Activated T-cell treated with anti-CD3 and anti-CD28 coated beads, Interleukin-2, amount 50 U/mL, for 72 hours (primary cell): ENCODE results near the gene SHISA5. TPM values are rescaled to one million over a fixed set of nuclear protein-coding genes. Genes with fewer than 3 reads are reported as not detected.

Experiments used
- ATAC-seq, 2 donors: fragments of 150-1000 bp; cut with Tn5 transposase; replicated peaks in 1 of 2; 2 replicates each; pipeline ENCODE4 v1.10.0; 2021; ENCODE audit warnings: moderate library complexity in 2 of 2, mild to moderate bottlenecking in 1 of 2
- DNase-seq, 2 donors: peaks; one replicate each; pipeline ENCODE4 v3.0.0; 2021 to 2022; ENCODE audit warnings: mixed read lengths in 1 of 2
- H3K27ac Mint-ChIP-seq: one replicate; pipeline ENCODE4 v1.8.0; 2022; ENCODE audit warnings: mild to moderate bottlenecking, moderate library complexity, mixed read lengths
- H3K27me3 Mint-ChIP-seq: one replicate; pipeline ENCODE4 v1.8.0; 2022; ENCODE audit warnings: low read depth, mixed read lengths
- H3K36me3 Mint-ChIP-seq, 2 donors: one replicate each; pipeline ENCODE4 v1.8.0; 2022; ENCODE audit warnings: mixed read lengths in 2 of 2, mild to moderate bottlenecking in 1 of 2; ENCODE audit not compliant: insufficient read depth in 2 of 2
- H3K4me1 Mint-ChIP-seq: one replicate; pipeline ENCODE4 v1.8.0; 2022; ENCODE audit warnings: low read depth, mixed read lengths
- H3K4me3 Mint-ChIP-seq, 2 donors: one replicate each; pipeline ENCODE4 v1.8.0; 2022; ENCODE audit warnings: mild to moderate bottlenecking in 2 of 2, mixed read lengths in 2 of 2, moderate library complexity in 2 of 2
- H3K9me3 Mint-ChIP-seq, 2 donors: one replicate each; pipeline ENCODE4 v1.8.0; 2022; ENCODE audit warnings: mixed read lengths in 2 of 2
- total RNA-seq, 2 donors: library from RNA; stranded (reverse); gene quantifications; one replicate each; pipeline ENCODE4 v1.2.3, GENCODE V29; 2022

Gene SHISA5
- total RNA-seq, 2 donors from 2014 or later, result 69.3 to 101 TPM

GRCh38 chr3:48436477-48436787, 67.5 kb downstream of the SHISA5 start:
- DNase-seq (no peak), ATAC-seq (no peak)
- peaks cover 25% of the 10 kb centered on the region for H3K4me1 Mint-ChIP-seq
- no peak overlapping the region for H3K27ac Mint-ChIP-seq
- peaks cover 4 to 7% of the 10 kb centered on the region in 2 donors for H3K36me3 Mint-ChIP-seq
- no peaks in the 10 kb centered on the region for H3K9me3 Mint-ChIP-seq
- no peaks in the 10 kb centered on the region for H3K27me3 Mint-ChIP-seq
- no peak overlapping the region for H3K4me3 Mint-ChIP-seq

DNA sequence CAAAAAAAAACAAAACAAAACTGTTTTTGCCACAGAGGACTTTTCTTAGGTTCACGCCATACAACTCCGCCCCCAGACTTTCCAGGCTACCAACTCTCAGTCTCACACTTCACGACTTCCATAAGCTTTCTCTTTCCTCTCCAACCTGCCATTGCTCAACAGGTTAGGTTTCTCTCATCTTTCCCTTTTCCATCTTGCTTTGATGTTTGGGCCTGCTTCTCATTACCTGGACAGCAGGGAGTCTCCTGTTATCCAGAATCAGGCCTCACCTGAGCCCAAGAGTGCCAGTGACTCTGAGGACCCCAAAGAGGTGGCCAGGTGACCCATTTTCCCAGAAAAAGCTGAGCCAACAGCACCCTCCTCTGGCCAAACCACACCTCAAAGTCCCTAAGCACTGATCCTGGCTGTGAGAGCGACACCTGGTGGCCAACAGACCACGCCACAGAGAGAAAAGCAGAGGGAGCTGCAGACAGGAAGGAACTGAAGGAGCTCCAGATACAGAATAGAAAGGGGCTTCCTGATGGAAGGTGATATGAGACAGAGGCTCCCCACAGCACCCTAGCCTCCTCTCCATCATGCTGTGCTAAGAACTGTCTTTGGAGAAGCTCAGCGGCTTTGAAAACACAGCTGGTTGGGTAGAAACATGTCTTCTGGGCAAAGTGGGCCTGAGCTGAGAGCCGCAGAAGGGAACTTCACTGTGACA, 68.0 kb downstream of the SHISA5 start:
- peak; percentile 84 to 87 for DNase-seq
- Mint-ChIP-seq H3K27me3 (no peaks in the 10 kb centered on the region), H3K36me3 (peaks cover 4 to 5% of the 10 kb centered on the region in 2 donors), H3K9me3 (no peaks in the 10 kb centered on the region), H3K27ac (no peak overlapping the region), H3K4me1 (peaks cover 23% of the 10 kb centered on the region), H3K4me3 (no peak overlapping the region)
- peak; percentile 25 to 37 for ATAC-seq

DNA sequence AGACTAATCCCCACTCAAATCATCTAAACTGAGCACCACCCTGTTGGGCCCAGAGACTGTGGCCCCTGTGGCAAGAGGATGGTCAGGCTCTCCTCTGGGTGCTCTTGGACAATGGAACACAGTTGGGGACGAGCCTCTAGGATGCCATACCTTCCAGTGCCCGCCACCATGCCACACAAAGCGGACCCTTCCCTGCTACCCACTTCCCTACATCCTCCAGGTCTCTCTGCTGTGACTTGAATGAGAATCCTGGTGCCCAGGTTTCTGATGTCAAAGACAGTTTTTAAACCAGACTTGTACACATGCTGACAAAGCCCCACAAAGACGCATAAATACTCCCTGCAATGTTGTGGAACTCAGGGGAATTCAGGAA, 68.8 kb downstream of the SHISA5 start:
- no peak overlapping the region for H3K4me3 Mint-ChIP-seq
- H3K4me1 Mint-ChIP-seq, result peaks cover 23% of the 10 kb centered on the region
- no peak overlapping the region for H3K27ac Mint-ChIP-seq
- DNase-seq, result no peak
- H3K9me3 Mint-ChIP-seq, result no peaks in the 10 kb centered on the region
- ATAC-seq, result no peak
- peaks cover 4 to 5% of the 10 kb centered on the region in 2 donors for H3K36me3 Mint-ChIP-seq
- H3K27me3 Mint-ChIP-seq, result no peaks in the 10 kb centered on the region

DNA sequence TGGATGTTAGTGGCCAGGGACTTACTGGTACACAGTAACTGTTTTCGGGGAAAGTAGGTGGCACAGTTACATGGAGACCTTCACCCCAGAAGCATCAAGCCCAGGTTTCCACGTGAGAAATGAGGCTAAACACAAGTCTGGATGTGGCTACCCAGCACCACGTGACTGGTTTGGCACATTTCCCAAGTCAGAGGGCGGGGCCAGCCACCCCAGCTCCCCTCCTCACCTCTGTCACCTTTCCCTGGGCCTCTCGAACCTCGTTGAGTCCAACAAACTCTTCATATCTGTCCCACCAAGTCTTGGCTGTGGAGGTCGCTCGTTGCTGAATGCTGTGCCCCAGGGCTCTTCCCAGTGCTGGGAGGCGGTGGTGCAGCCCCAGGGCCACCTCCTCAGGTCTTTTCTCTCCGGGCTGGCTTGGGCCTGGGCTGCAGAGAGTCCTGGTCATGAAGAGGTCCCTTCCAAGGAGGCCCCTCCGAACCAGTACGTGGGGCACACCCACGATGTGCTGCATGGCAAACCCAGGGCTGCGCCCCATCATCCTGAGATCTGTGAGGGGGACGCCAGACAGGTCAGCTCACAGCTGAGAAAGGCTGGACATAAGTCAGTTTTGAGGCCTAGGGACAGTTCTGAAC, 69.3 kb downstream of the SHISA5 start:
- Mint-ChIP-seq H3K36me3 (peaks cover under 1 to 2% of the 10 kb centered on the region in 2 donors), H3K4me1 (peaks cover 19% of the 10 kb centered on the region), H3K27me3 (no peaks in the 10 kb centered on the region), H3K9me3 (no peaks in the 10 kb centered on the region), H3K4me3 (no peak overlapping the region), H3K27ac (no peak overlapping the region)
- ATAC-seq, result no peak
- DNase-seq, result peak in 1 of 2 donors; percentile 12

DNA sequence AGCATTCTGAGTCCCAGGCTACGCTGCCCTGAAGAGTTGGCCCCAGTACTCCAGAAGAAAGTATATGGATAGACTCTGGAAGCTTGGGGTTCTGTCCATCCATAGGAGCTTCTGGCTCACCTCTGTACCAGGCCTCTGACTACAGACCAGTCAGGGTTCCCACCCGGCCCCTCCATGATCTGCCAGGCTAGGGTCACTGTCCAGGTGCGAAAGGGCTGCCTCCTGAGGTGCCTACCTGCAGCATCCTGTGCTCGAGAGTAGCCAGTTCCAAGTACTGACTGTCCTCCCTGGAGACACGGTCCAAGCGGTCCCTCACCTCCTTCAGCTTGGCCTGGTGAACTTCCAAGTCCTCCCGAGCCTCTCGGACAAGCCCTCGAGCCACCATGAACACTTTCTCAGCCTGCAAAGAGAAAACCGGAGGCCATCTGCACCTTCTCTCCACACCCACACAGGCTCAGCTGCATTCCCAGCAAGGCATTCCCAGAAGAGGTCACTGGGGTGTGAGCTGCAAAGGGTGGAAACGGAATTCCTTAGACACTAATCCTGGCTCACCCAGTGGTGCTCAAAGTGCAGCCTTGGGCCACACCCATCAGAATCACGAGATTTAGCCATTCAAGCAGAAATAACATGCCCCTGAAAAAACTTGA, 70.4 kb downstream of the SHISA5 start:
- Mint-ChIP-seq H3K4me3 (no peak overlapping the region), H3K27ac (no peak overlapping the region), H3K9me3 (no peaks in the 10 kb centered on the region), H3K36me3 (peaks cover 0 to 2% of the 10 kb centered on the region in 2 donors), H3K4me1 (peaks cover 11% of the 10 kb centered on the region), H3K27me3 (no peaks in the 10 kb centered on the region)
- ATAC-seq, result no peak
- DNase-seq, result no peak

GRCh38 chr3:48432411-48433371, 71.3 kb downstream of the SHISA5 start:
- Mint-ChIP-seq H3K27ac (no peak overlapping the region), H3K4me3 (no peak overlapping the region), H3K27me3 (peaks cover 8% of the 10 kb centered on the region), H3K4me1 (peaks cover 2% of the 10 kb centered on the region), H3K36me3 (peaks cover 0 to 2% of the 10 kb centered on the region in 2 donors), H3K9me3 (no peaks in the 10 kb centered on the region)
- no peak for ATAC-seq
- no peak for DNase-seq

GRCh38 chr3:48431224-48432029, 72.5 kb downstream of the SHISA5 start:
- H3K9me3 Mint-ChIP-seq, result no peaks in the 10 kb centered on the region
- peaks cover 0 to 2% of the 10 kb centered on the region in 2 donors for H3K36me3 Mint-ChIP-seq
- no peak overlapping the region for H3K27ac Mint-ChIP-seq
- ATAC-seq (no peak), DNase-seq (no peak)
- peaks cover 19% of the 10 kb centered on the region for H3K27me3 Mint-ChIP-seq
- peak overlapping the region in 1 of 2 donors; percentile 25 for H3K4me3 Mint-ChIP-seq
- H3K4me1 Mint-ChIP-seq, result no peaks in the 10 kb centered on the region

GRCh38 chr3:48430708-48431101, 73.3 kb downstream of the SHISA5 start:
- peaks cover 0 to 2% of the 10 kb centered on the region in 2 donors for H3K36me3 Mint-ChIP-seq
- H3K4me3 Mint-ChIP-seq, result peak overlapping the region; percentile 78 to 90
- H3K9me3 Mint-ChIP-seq, result no peaks in the 10 kb centered on the region
- H3K27ac Mint-ChIP-seq, result no peak overlapping the region
- H3K4me1 Mint-ChIP-seq, result no peaks in the 10 kb centered on the region
- peaks cover 19% of the 10 kb centered on the region for H3K27me3 Mint-ChIP-seq
- DNase-seq (no peak), ATAC-seq (no peak)

GRCh38 chr3:48429960-48430707, 73.8 kb downstream of the SHISA5 start, which contains the start of gene PLXNB1:
Gene PLXNB1, minus strand, starts transcription at chr3:48430086. Its CDS starts 5,475 bp downstream, at chr3:48424611.
- no peaks in the 10 kb centered on the region for H3K9me3 Mint-ChIP-seq
- H3K4me3 Mint-ChIP-seq, result peak within 1 kb of the TSS; percentile 78 to 90
- no peaks in the 10 kb centered on the region for H3K4me1 Mint-ChIP-seq
- DNase-seq, result no peak
- H3K27ac Mint-ChIP-seq, result no peak within 1 kb of the TSS
- peak; percentile 6 to 19 for ATAC-seq
- H3K36me3 Mint-ChIP-seq, result peaks cover 0 to 2% of the 10 kb centered on the region in 2 donors
- peaks cover 19% of the 10 kb centered on the region for H3K27me3 Mint-ChIP-seq

DNA sequence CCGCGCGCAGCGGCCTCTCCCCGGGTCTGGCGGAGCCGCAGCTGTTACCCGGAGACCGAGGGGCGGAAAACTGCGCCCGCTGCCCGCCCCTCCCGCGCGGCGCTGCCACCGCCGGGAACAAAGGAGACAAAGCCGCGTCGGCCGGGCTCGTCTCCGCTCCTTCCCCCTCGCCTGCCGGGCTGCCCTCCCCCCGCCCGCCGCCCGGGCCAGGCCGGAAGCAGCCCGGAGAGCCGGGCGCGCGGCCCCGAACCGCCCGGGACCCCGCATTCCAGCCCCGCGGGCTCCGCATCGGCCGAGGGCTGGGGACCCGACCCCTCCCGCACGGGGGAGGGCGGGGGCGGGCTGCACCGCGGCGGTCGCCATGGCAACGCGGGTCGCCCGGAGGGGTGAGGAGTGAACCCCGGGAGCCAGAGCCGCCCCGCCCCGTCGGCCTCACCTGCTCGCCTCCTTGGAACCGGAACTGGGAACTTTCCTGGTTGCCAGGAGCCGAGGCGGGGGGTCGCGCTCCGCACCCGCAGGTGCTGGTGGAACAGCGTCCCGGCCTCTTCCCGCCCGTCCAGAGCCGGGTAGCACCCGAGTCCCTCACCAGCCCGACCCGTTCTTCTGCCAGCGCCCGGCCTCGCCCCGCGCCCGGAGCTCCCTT, 74.5 kb downstream of the SHISA5 start:
- Mint-ChIP-seq H3K27me3 (peaks cover 19% of the 10 kb centered on the region), H3K4me1 (no peaks in the 10 kb centered on the region), H3K9me3 (no peaks in the 10 kb centered on the region), H3K27ac (no peak overlapping the region), H3K36me3 (peaks cover 0 to 2% of the 10 kb centered on the region in 2 donors), H3K4me3 (peak overlapping the region; percentile 78 to 90)
- peak; percentile 63 to 64 for DNase-seq
- peak; percentile 71 to 82 for ATAC-seq

DNA sequence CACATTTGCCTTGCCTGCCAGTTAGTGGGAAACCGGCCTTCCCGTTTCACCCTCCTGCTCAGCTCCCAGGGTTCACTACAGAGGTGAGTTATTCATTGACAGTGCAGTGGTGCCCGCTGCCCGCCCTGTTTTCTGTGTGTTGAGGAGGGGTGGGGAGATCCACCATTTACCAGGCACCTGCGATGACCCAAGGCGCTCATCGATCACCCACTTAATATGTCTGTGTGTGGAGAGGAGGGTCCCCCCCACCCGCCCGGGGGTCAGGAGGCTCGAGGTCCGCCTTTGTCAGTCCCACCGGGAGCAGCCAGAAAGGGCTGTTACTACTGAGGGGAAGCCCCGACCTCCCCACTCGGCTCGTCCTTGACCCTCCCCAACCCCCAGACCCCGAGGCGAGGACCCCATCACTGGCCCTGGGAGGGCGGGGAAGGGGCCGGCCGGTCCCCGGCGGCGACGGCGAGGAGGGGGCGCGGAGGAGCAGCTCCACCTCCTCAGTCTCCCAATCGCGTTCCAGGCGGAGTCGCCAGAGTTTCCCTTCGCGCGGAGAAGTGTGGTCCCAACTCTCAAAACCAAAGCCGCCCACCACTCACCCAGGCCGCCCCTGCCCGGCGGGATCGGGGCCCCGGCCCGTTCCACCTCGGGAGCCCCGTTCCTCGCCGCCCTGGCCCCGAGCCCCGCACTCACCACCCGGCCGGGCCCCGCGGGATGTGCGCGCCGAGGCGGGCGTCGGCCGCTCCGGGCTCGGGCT, 75.2 kb downstream of the SHISA5 start:
- no peak overlapping the region for H3K27ac Mint-ChIP-seq
- peaks cover 19% of the 10 kb centered on the region for H3K27me3 Mint-ChIP-seq
- no peaks in the 10 kb centered on the region for H3K4me1 Mint-ChIP-seq
- no peaks in the 10 kb centered on the region for H3K9me3 Mint-ChIP-seq
- H3K36me3 Mint-ChIP-seq, result peaks cover 0 to 2% of the 10 kb centered on the region in 2 donors
- ATAC-seq (peak; percentile 64 to 67), DNase-seq (no peak)
- H3K4me3 Mint-ChIP-seq, result peak overlapping the region; percentile 15 to 46
